ENCODE measurements around the gene ADGRG3. TPM values are rescaled to one million over a fixed set of nuclear protein-coding genes. Genes with fewer than 3 reads are reported as not detected.

The ADGRG3 gene
- total RNA-seq, 1 donor from 2014 or later, result 0.36 TPM

- Histone ChIP-seq H3K4me3 (no peak overlapping the region), H3K36me3 (no peaks in the 10 kb centered on the region), H3K9me3 (replicated peaks) (no peaks in the 10 kb centered on the region), H3K4me1 (no peaks in the 10 kb centered on the region), H3K27me3 (ENCODE audit: low read depth) (peaks cover 4% of the 10 kb centered on the region), H3K27ac (replicated peaks) (no peak overlapping the region)
- no peak for TF ChIP-seq CTCF (IDR thresholded peaks at IDR 0.05; ENCODE audit: borderline replicate concordance)
- no peak for DNase-seq
- intact Hi-C loops (cut with micrococcal nuclease), result no loop called here
Observed at GRCh38 chr16:57723170-57723569, 55.1 kb downstream of the ADGRG3 start.

GRCh38 chr16:57724531-57724930, 56.4 kb downstream of the ADGRG3 start:
- Histone ChIP-seq H3K4me3 (no peak overlapping the region), H3K27ac (replicated peaks) (no peak overlapping the region), H3K36me3 (no peaks in the 10 kb centered on the region), H3K4me1 (no peaks in the 10 kb centered on the region), H3K27me3 (ENCODE audit: low read depth) (peaks cover 4% of the 10 kb centered on the region), H3K9me3 (replicated peaks) (no peaks in the 10 kb centered on the region)
- intact Hi-C loops (cut with micrococcal nuclease), result no loop called here
- no peak for DNase-seq
- no peak for TF ChIP-seq CTCF (IDR thresholded peaks at IDR 0.05; ENCODE audit: borderline replicate concordance)

DNA sequence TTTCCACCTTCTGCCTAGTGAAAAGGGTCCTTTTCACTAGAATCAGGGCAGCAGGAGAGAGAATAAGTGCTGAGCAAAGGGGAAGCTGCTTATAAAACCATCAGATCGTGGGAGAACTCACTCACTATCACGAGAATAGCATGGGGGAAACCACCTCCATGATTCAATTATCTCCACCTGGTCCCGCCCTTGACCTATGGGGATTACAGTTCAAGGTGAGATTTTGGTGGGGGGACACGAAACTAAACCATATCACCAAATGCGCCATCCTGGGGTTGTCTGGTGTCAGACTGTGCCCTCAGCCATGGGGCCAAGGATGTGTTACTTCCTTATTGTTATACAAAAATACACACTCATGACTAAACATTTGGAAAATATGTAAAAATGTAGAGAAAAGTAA, 57.0 kb downstream of the ADGRG3 start:
- no peak overlapping the region for H3K27ac ChIP-seq (replicated peaks)
- H3K36me3 ChIP-seq, result no peaks in the 10 kb centered on the region
- H3K9me3 ChIP-seq (replicated peaks), result no peaks in the 10 kb centered on the region
- no peaks in the 10 kb centered on the region for H3K4me1 ChIP-seq
- no peak overlapping the region for H3K4me3 ChIP-seq
- intact Hi-C loops (cut with micrococcal nuclease), result no loop called here
- DNase-seq, result no peak
- no peak for TF ChIP-seq CTCF (IDR thresholded peaks at IDR 0.05; ENCODE audit: borderline replicate concordance)
- peaks cover 4% of the 10 kb centered on the region for H3K27me3 ChIP-seq (ENCODE audit: low read depth)

- no peak overlapping the region for H3K27ac ChIP-seq (replicated peaks)
- no peaks in the 10 kb centered on the region for H3K9me3 ChIP-seq (replicated peaks)
- H3K4me1 ChIP-seq, result no peaks in the 10 kb centered on the region
- no peak for DNase-seq
- no peaks in the 10 kb centered on the region for H3K36me3 ChIP-seq
- H3K4me3 ChIP-seq, result no peak overlapping the region
- no peak for TF ChIP-seq CTCF (IDR thresholded peaks at IDR 0.05; ENCODE audit: borderline replicate concordance)
- intact Hi-C loops (cut with micrococcal nuclease), result no loop called here
- peaks cover 4% of the 10 kb centered on the region for H3K27me3 ChIP-seq (ENCODE audit: low read depth)
Observed at GRCh38 chr16:57725554-57725953, 57.4 kb downstream of the ADGRG3 start.

DNA sequence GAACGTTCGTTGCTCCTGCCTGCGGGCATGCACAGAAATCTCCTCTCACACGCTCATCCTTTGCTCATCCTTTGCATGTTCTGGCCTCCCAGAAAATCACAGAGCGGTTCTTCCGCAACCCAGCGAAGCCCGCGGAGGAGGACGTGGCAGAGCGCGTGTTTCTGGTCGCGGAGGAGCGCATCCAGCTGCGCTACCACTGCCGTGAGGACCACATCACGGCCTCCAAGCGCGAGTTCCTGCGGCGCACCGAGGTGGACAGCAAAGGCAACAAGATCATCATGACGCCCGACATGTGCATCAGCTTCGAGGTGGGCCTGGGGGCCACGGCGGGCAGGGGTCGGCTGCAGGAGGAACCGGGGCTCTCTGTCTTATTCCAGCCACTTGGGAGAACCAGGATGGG, 57.9 kb downstream of the ADGRG3 start:
- intact Hi-C loops (cut with micrococcal nuclease), result no loop called here
- Histone ChIP-seq H3K4me3 (no peak overlapping the region), H3K27ac (replicated peaks) (no peak overlapping the region), H3K9me3 (replicated peaks) (no peaks in the 10 kb centered on the region), H3K4me1 (no peaks in the 10 kb centered on the region), H3K36me3 (no peaks in the 10 kb centered on the region), H3K27me3 (ENCODE audit: low read depth) (peaks cover 4% of the 10 kb centered on the region)
- no peak for TF ChIP-seq CTCF (IDR thresholded peaks at IDR 0.05; ENCODE audit: borderline replicate concordance)
- DNase-seq, result no peak

Measured in left ventricle myocardium inferior (tissue), 1 donor.